GM10266 (cell line): ENCODE results near the gene MCC.

ENCODE experiments used
- DNase-seq: peaks from one replicate; pipeline ENCODE4 v3.0.0; 2012; ENCODE audit errors: extremely low spot score
- TF ChIP-seq, protein P1 (sequence below): IDR thresholded peaks from 2 replicates; pipeline ENCODE4 v1.5.1; 2012; ENCODE audit warnings: mild to moderate bottlenecking, low read depth; ENCODE audit not compliant: control insufficient read depth, insufficient read depth; ENCODE audit errors: missing control alignments

MCC gene

DNA sequence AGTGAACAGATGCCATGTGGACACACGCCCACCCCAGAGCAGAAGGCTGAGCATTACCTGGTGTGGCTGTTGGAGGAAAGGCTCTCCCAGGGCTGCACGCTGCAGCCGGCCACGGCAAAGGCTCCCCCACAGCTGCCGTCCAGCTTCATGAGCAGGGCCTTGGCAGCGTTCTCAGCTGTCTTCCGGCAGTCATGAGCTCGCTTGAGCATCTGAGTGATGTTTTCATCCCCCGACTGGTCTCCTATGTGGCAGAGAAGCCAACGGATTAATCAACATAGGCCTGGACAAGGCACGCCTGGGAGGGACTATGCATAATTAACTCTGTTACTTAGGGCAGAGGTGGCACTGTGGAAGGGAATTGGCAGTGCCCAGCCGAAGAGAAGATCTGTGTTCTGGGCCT is 424.3 kb downstream of the MCC start:
- TF ChIP-seq, protein P1, sequence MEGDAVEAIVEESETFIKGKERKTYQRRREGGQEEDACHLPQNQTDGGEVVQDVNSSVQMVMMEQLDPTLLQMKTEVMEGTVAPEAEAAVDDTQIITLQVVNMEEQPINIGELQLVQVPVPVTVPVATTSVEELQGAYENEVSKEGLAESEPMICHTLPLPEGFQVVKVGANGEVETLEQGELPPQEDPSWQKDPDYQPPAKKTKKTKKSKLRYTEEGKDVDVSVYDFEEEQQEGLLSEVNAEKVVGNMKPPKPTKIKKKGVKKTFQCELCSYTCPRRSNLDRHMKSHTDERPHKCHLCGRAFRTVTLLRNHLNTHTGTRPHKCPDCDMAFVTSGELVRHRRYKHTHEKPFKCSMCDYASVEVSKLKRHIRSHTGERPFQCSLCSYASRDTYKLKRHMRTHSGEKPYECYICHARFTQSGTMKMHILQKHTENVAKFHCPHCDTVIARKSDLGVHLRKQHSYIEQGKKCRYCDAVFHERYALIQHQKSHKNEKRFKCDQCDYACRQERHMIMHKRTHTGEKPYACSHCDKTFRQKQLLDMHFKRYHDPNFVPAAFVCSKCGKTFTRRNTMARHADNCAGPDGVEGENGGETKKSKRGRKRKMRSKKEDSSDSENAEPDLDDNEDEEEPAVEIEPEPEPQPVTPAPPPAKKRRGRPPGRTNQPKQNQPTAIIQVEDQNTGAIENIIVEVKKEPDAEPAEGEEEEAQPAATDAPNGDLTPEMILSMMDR, result no peak
- DNase-seq, result no peak

DNA sequence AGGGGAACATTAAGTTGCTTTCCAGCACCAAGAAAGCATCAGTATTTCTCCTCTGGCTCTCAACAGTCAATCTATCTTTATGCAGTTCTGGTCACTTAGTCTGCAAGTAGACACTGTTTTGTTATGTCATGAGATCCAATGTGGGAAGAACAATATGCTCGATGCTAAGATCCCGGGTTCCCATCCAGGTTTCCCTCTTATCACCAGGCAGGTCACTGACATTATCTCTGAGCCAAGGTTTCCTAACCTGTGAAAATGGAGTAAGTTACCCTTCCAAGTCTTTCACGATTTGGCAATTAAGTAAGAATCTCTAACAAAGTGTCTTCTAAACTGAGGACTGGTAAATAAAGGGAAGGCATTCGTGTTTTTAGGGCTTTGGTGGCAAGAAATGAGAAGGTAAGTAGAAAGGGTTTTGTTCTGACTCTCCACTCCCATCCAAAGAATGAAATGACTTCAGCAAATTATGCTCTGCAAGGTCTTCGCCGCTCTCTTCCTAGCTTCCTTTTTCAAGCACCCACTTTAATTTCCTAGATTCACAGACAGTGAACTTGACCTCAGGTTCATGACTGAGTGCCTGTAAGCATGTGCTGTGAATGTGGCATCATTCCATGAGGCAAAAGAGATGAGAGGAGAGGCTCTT is 425.3 kb downstream of the MCC start:
- TF ChIP-seq, protein P1, result no peak
- no peak for DNase-seq

DNA sequence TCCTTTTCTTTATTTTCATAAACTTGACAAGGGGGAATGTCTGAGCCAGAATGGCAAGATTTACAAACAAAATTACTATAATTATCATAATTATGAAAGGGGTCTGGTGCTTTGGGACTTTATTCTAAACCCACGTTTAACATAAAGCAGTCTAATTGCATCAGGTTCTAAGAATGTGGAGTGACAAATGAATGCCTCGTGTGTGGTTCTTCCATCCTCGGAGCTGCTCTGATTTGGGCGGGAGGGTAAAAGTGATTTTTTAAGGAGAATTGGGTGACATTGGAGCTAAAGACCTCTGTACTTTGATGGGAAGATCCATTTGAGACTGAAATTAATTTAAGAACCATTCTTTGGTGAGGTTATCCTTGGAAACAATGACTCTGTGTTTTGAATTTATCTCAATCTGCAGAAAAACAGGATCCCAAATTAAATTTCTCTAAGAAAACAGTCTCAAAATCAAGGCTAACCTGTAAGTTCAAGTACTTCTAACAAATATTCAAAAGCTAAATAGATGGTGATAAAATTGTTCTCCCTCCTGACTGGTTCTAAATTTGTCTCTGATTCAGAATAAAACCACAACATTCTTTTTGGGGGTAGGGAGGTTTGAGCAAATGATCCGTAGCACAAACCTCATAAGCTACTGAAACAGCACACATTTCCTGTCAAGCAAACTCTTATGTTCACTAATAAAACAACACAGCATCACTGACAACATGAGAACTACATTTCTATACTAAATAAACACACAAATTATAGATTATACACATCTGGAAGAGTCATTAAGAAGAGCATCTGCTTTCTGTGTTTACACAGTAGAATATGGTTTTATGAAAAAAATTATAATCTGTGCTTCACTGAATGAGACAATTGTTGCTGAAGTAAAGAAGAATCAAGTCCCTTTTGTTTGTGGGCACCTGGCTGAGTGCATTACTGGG is 426.1 kb downstream of the MCC start:
- no peak for DNase-seq
- TF ChIP-seq, protein P1, result no peak

DNA sequence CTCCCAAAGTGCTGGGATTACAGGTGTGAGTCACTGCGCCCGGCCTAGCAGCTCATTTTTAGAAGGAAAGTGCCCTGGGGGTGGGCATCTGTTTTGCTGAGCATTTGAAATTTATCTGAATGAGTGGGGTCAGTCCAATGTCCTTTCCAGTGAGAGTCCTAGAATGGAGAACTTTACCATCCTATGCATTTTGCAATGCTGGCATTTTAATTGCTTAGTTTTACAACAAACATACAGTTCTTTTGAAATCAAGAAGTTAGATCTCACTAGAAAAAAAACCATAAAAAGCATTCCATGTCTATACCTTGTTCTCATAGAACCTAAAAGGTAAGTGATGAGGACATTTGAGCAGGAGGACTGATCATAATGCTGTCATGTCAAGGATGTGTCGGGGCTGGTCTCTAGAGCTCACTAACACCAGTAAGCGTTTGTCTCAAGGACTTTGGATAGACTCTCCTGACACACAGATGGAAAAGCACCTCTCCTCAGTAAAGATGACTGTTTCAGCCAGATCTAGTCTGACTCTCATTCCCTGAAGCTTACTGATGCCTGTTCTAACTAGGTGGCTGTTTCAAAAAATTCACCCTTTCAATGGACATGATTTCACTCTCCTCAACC is 427.7 kb downstream of the MCC start:
- DNase-seq, result no peak
- TF ChIP-seq, protein P1, result no peak

DNA sequence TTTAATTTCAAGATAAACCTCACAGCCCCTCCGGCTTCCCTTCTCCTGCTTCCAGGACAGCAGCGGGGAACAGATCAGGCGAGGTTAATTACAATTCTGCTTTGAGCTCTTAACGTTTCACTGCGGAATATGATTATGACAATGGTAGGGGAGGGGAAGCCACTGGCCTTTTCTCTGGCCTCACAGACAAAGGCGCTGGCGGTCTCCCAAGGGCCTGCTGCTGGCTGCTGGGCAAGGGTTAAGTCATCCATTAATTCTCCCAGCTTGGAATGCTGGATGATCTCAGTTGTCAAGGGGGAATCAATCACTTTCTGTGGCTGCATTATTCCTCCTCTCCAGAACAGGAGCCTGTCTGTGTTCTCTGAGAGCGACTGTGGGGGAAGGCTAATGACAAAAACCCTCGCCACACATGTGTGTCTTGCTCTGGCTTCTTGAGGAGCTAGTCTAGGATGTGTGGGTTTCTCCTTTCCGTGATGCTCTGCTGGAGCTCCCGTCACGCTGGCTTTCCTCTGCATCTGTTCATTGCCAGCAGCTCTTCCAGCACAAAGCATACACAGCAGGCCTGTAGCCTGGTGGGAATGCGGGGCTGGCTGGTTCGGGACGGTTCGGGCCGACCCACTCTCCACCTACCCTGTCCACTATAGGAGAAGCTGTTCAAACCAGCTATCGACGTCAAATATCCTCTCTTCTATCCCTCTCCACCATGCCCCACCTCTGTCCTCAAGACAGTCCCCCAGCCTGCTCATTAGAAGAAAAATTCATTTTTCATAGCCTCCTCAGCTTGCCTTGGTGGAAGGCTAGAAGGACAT is 428.8 kb downstream of the MCC start:
- TF ChIP-seq, protein P1, result no peak
- no peak for DNase-seq

DNA sequence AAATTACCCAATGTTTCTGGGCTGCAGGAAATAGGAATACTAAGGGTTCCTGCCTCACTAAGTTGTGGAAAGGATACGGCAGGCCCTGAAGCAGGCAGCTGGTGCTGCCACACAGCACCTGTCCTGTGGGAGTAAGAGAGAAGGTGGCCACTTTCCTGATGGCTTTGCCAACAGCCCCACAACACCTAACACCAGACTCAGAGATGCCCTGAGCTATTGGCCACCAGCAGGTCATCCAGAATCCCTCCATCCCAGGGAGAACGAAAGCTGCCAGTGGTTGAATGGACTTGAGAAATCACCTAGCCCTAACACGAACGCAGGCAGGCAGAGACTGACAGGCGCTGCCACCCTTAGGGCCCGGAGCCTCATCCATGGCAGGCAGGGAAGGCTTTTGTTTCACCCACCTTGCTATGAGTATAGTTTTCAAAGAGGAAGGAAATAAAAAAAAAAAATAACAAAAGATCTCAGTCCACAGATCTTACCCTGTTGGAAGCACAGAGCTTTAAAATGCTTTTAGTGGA is 429.5 kb downstream of the MCC start:
- TF ChIP-seq, protein P1, result no peak
- no peak for DNase-seq
